ENCODE measurements around the gene NCOA6. TPM values are rescaled to one million over a fixed set of nuclear protein-coding genes. Genes with fewer than 3 reads are reported as not detected.
A peak's percentile ranks its signal among the peaks of the same experiment; 100 is the strongest.

The NCOA6 gene
- total RNA-seq, 1 experiment from 2014 or later = 35.1 TPM

GRCh38 chr20:34824026-34824425, 1.4 kb downstream of the NCOA6 start:
- H3K79me2 ChIP-seq (ENCODE audit: low read depth) = peaks cover 59% of the 10 kb centered on the region
- ChIA-PET CTCF (interaction anchor here (0.7 kb wide), 2 partner anchors 52 to 626 kb away, joined by 3 to 4 read pairs; no protein-coding TSS in a partner anchor), POLR2A (ENCODE audit: unreplicated experiment) (interaction anchor here (0.6 to 0.8 kb wide), 5 partner anchors 74 to 1078 kb away, joined by 3 to 7 read pairs (median 5); no protein-coding TSS in a partner anchor)
- peaks cover 24% of the 10 kb centered on the region for H3K4me1 ChIP-seq (replicated peaks; ENCODE audit: insufficient read depth)
- TF ChIP-seq EZH2 (IDR thresholded peaks at IDR 0.05; ENCODE audit: low read depth) (no peak), CTCF (conservative IDR thresholded peaks at IDR 0.05) (no peak)
- peaks cover 19% of the 10 kb centered on the region for H3F3A ChIP-seq (ENCODE audit: insufficient read depth, low read depth)
- H3K9me3 ChIP-seq (ENCODE audit: insufficient read depth, low read depth) = no peaks in the 10 kb centered on the region
- H3K9me2 ChIP-seq (ENCODE audit: insufficient read depth) = no peaks in the 10 kb centered on the region
- no peaks in the 10 kb centered on the region for H3K27me3 ChIP-seq (ENCODE audit: insufficient read depth, low read depth)
- DNase-seq = peak in 1 of 2 experiments; percentile 81
- TSS peak; percentile 43 for BruUV-seq (replicated peaks)
- intact Hi-C loops (cut with micrococcal nuclease; ENCODE audit: unreplicated experiment) = no loop called here
- H2AFZ ChIP-seq = no peak overlapping the region
- peak overlapping the region; percentile 78 for H3K4me2 ChIP-seq
- peaks cover 50% of the 10 kb centered on the region for H4K20me1 ChIP-seq (ENCODE audit: insufficient read depth)
- peak overlapping the region; percentile 54 for H3K27ac ChIP-seq
- H3K36me3 ChIP-seq (ENCODE audit: low read depth) = no peaks in the 10 kb centered on the region
- peak overlapping the region; percentile 98 for H3K4me3 ChIP-seq

GRCh38 chr20:34820805-34821578, 4.5 kb downstream of the NCOA6 start:
- no TSS peak for BruUV-seq (replicated peaks)

GRCh38 chr20:34817801-34818200, 7.7 kb downstream of the NCOA6 start:
- no peak overlapping the region for H3K4me3 ChIP-seq
- H3K9me3 ChIP-seq (ENCODE audit: insufficient read depth, low read depth) = no peaks in the 10 kb centered on the region
- H3K9me2 ChIP-seq (ENCODE audit: insufficient read depth) = no peaks in the 10 kb centered on the region
- peaks cover 65% of the 10 kb centered on the region for H4K20me1 ChIP-seq (ENCODE audit: insufficient read depth)
- ChIA-PET CTCF (no interaction called here), POLR2A (ENCODE audit: unreplicated experiment) (no interaction called here)
- H3K4me2 ChIP-seq = no peak overlapping the region
- peaks cover 2% of the 10 kb centered on the region; the same call in 1 of the 2 replicates for H3K4me1 ChIP-seq (replicated peaks; ENCODE audit: insufficient read depth)
- TF ChIP-seq EZH2 (IDR thresholded peaks at IDR 0.05; ENCODE audit: low read depth) = no peak
- no peak for TF ChIP-seq CTCF (conservative IDR thresholded peaks at IDR 0.05)
- no peak for DNase-seq
- no peak overlapping the region for H3K27ac ChIP-seq
- no TSS peak for BruUV-seq (replicated peaks)
- H2AFZ ChIP-seq = no peak overlapping the region
- H3K79me2 ChIP-seq (ENCODE audit: low read depth) = peaks cover 95% of the 10 kb centered on the region
- peaks cover 8% of the 10 kb centered on the region; the same call in 1 of the 2 replicates for H3F3A ChIP-seq (ENCODE audit: insufficient read depth, low read depth)
- no peaks in the 10 kb centered on the region for H3K36me3 ChIP-seq (ENCODE audit: low read depth)
- intact Hi-C loops (cut with micrococcal nuclease; ENCODE audit: unreplicated experiment) = no loop called here
- H3K27me3 ChIP-seq (ENCODE audit: insufficient read depth, low read depth) = no peaks in the 10 kb centered on the region

More at GRCh38 chr20:34820805-34821578, 4.5 kb downstream of the NCOA6 start:
- CTCF ChIA-PET = no interaction called here
- H3K4me1 ChIP-seq (replicated peaks; ENCODE audit: insufficient read depth) = peaks cover 20% of the 10 kb centered on the region
- peaks cover 19% of the 10 kb centered on the region for H3F3A ChIP-seq (ENCODE audit: insufficient read depth, low read depth)
- no peak for DNase-seq
- peaks cover 72% of the 10 kb centered on the region for H4K20me1 ChIP-seq (ENCODE audit: insufficient read depth)
- no peaks in the 10 kb centered on the region for H3K9me2 ChIP-seq (ENCODE audit: insufficient read depth)
- no peak overlapping the region for H3K4me3 ChIP-seq
- H3K4me2 ChIP-seq = no peak overlapping the region
- POLR2A ChIA-PET (ENCODE audit: unreplicated experiment) = no interaction called here
- intact Hi-C loops (cut with micrococcal nuclease; ENCODE audit: unreplicated experiment) = no loop called here
- TF ChIP-seq CTCF (conservative IDR thresholded peaks at IDR 0.05) = no peak
- no peak for TF ChIP-seq EZH2 (IDR thresholded peaks at IDR 0.05; ENCODE audit: low read depth)
- H3K27me3 ChIP-seq (ENCODE audit: insufficient read depth, low read depth) = no peaks in the 10 kb centered on the region
- peaks cover 89% of the 10 kb centered on the region for H3K79me2 ChIP-seq (ENCODE audit: low read depth)
- H3K27ac ChIP-seq = no peak overlapping the region
- H2AFZ ChIP-seq = no peak overlapping the region
- no peaks in the 10 kb centered on the region for H3K9me3 ChIP-seq (ENCODE audit: insufficient read depth, low read depth)
- H3K36me3 ChIP-seq (ENCODE audit: low read depth) = no peaks in the 10 kb centered on the region

Measured in PC-9 (cell line).